ENCODE data around the gene CCDC136.

The CCDC136 gene

DNA sequence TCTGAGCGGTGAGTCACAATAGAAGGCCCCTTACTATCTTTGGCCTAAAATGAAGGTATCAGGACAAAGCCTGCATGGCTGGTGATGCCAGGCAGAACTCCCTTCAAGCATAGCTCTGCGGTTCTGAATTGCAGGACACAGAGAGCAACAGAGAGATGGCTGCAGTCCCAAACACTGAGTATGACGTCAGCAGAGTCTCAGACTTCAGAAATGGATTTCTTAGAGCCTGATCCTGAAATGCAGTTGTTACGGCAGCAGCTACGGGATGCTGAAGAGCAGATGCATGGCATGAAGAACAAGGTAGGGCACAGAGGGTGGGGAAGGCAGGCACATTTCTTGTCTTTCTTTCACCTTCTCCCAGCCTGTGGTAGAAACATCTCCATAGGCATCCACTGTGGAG lies 13.5 kb downstream of the CCDC136 start:
- no peak for DNase-seq (ENCODE audit: low spot score)

DNA sequence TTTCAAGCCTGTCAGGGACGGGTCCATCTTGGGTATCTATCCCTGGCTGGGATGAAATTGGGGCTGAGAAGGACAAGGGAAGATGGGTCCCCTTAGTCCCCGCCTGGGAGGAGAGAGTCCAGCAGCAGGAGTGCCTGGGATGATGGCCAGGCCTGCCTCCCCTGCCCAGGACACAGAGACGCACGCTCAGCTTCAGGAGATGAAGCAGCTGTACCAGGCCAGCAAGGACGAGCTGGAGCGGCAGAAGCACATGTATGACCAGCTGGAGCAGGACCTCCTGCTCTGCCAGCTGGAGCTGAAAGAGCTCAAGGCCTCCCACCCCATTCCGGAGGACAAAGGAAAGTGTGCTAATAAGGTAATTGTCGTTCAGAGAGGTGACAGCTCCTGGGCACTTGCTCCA lies 15.4 kb downstream of the CCDC136 start:
- DNase-seq (ENCODE audit: low spot score): no peak

DNA sequence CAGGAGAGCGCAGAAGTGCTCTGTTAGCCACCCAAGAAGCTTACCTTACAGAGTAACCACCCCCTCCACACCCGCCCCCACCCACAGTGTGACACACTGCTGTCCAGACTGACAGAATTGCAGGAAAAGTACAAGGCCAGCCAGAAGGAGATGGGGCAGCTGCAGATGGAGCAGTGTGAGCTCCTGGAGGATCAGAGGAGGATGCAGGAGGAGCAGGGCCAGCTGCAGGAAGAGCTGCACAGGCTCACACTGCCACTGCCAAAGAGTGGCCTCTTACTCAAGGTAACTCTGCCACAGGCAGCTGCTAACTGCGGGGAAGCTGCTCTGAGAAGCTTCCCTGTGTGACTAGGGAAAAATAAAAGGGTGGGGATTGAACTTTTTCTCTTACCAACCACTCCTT lies 17.6 kb downstream of the CCDC136 start:
- no peak for DNase-seq (ENCODE audit: low spot score)

DNA sequence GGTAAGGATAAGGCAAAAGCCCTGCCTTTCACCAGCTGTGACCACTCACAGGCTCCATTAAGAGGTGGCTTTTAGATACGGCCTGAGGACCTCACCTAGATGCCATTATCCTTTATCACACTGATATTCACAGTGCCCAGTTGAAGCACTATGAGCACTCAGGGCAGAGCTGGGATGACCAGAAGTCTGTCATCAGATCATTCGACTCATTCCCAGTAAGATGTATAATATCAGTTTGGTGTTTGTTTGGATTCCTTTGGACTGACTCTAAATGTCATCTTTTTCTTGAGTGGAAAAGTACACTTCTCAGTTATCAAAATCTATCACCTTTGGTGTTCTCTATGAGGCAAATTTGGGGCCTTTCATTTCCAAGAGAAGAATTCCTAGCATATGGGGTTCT lies 18.7 kb downstream of the CCDC136 start:
- DNase-seq (ENCODE audit: low spot score): no peak

DNA sequence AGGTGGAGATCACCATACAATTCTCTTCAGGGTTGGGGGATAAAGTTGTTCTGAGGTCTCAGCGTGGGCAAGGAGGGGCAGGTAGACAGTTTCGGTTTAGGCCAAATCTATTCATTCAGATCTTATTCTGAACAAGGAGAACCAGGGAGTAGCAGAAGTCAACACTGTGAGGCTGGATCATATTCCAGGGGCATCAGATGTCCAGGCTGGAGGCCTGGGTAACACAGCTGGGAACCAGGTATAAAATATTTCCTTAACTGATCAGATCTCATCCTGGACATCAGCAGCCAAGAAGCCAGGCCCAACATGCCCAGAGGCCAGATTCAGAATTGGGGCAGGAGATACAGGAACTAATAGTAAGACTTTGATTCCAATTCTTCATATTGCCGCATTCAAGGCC lies 19.2 kb downstream of the CCDC136 start:
- no peak for DNase-seq (ENCODE audit: low spot score)

DNA sequence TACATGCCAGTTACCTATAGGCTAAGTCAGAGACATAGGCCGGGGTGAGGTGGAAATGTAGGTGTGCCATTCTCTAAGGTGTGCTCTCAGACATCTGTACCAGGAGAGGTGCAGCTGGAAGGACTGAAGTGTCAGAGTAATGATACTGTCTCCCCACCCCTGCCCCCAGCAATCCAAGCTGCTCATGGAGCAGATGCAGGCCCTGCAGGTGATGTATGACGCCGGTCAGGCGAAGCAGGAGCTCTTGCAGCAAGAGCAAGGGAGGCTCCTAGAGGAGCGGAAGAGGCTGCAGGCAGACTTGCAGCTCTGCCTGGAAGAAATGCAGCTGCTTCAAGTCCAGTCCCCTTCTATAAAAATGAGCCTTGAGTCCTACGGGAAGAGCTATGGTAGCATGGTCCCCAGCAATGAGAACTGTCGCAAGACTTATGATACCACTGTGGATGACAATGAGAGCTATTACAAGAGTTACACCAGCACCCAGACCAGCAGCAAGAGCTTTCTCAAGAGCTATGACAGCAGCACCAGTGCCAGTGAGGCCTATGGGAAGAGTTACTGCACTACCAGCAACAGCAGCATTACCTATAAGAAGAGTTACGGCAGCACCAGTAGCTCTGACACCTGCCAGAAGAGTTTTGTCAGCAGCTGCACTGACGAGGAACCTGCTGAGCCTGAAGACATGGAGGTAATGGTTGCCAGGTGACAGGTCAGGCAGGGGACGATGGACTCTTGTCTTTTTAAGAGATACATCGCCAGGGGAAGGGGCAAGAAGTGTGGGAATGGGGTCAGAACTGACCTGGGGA lies 20.1 kb downstream of the CCDC136 start:
- no peak for DNase-seq (ENCODE audit: low spot score)

DNA sequence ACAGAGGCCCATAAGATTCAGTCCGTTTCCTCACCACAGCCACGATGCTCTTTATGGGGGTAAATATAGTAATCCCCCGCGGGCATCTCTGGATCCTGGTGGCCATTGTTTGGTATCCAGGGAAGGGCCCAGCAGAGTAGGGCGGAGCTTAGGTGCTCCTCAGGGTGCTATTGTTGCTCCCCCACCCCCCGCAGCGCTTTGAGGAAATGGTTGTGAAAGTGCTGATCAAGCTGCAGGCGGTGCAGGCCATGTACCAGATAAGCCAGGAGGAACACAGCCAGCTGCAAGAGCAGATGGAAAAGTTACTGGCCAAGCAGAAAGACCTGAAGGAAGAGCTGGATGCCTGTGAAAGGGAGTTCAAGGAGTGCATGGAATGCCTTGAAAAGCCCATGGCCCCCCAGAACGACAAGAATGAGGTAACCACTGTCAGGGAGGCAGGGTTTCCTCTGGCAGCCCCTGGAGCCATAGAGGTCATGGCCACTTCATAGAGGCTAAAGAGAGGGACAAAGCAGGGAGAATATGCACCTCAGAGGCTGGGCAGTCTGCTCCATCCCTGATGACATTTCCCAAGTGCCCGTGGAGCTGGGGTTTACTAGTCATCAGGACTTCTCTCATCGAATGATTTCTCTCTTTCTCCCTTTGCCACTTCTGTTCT lies 20.9 kb downstream of the CCDC136 start:
- DNase-seq (ENCODE audit: low spot score): no peak

DNA sequence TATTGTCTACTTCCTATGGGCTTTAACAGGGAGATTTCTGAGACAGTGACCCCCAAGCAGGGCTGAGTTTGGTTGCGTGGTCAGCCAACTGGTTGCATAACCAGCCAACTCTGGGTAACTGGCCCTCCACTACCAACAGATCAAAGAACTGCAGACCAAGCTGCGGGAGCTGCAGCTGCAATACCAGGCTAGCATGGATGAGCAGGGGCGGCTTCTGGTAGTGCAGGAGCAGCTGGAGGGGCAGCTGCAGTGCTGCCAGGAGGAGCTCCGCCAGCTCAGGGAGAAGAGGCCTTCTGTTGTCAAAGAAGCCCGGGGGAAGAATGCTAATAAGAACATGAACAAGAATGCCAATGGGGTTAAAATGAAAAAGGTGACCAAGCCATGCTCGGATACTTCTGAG lies 22.7 kb downstream of the CCDC136 start:
- DNase-seq (ENCODE audit: low spot score): no peak

DNA sequence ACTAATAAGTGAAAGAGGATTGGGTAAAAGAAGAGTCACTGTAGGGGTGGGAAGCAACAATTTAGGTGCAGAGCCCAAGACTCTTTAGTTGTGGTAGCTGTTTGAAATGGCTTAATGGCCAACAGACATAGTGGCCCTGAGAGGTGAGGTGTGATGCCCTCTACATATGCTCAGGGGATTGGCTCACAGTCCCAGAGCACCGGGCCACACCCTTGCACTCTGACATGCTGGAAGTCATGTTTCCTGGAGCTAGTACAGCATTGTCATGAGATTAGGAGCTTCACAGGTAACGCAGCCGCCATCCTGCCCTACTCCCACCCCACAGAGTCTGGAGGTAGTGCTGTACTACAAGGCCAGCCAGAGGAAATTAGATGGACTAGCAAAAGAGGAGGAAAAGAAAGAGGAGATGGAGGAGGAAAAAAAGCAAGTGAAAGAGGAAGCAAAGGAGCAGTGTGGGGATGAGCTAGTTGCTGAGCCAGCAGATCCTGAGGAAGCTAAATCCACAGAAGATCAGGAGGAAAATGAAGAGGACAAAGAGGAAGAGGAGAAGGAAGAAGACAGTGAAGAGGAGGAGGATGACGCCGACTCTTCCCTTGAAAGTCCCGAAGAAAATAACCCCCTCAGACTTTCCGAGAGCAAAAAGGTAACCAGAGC lies 23.6 kb downstream of the CCDC136 start:
- no peak for DNase-seq (ENCODE audit: low spot score)

DNA sequence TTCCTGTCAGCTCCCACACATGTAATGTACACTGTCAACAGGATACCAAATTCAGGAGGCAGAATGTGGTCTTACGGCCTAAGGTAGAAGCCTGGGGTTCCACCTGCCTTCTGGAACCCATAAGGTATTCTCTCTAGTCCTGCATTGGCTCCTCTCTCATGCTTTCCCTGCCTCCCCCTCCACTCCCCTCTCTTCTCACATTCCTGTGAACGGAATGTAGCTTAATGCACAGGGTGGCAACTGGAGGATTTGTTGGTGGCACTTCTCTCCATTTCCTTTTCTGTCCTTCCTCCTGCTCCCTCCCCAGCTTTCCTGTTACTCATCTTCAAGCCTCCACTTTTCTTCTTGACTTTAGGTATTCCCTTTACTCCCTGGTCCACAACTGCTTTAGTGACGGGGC lies 26.9 kb downstream of the CCDC136 start:
- DNase-seq (ENCODE audit: low spot score): no peak

DNA sequence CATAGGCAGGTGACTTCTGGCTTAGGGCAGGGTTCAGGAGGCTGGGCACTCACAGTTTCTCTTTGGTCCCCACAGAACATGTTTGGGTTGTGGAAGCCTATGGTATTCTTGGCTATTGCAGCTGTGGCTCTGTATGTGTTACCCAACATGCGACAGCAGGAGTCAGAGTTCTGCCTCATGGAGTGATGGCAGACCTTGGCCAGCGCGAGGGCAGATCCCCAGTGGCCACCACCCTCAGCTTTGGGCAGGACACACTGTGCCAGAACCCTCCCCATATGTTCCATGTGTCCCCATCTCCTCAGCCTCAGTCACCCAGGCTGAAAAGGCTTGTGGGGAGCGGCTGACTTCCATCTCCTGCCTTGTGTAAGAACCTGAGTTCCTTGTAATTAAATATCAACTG lies 30.0 kb downstream of the CCDC136 start:
- DNase-seq (ENCODE audit: low spot score): no peak

DNA sequence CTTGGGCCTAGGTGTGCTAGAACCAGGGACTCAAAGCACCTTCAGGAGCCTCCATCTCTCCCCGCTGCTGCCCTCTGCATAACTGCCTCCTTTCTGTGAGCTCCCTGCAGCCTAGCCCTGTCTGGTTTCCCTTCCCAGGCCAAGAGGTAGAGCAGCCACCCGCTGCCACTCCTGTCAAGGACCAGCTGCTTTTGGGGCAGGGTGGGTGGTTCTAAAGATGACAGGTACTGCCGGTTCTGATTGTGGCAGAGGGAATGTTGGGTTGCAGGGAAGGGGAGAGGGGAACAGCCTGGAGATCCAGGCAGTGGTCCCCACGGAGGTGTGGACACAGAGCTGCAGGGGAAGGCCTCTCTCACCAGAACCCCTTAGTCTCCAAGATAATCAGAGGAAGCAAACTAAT lies 34.7 kb downstream of the CCDC136 start:
- no peak for DNase-seq (ENCODE audit: low spot score)

DNA sequence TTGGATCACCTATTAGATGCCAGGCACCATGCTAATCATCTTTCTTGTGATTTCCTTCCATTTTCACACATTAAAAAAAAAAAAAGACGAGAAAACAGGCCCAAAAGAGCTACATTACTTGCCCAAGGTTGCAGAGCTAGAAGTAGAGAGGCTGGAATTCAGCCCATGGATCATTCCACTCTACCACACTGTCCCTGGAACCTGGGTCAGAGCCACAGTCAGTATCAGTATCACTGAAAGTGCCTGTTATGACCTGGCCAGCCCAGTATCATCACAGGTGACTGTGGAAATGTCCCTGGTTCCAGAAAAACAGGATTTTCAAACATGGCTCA lies 35.1 kb downstream of the CCDC136 start:
- no peak for DNase-seq (ENCODE audit: low spot score)

DNA sequence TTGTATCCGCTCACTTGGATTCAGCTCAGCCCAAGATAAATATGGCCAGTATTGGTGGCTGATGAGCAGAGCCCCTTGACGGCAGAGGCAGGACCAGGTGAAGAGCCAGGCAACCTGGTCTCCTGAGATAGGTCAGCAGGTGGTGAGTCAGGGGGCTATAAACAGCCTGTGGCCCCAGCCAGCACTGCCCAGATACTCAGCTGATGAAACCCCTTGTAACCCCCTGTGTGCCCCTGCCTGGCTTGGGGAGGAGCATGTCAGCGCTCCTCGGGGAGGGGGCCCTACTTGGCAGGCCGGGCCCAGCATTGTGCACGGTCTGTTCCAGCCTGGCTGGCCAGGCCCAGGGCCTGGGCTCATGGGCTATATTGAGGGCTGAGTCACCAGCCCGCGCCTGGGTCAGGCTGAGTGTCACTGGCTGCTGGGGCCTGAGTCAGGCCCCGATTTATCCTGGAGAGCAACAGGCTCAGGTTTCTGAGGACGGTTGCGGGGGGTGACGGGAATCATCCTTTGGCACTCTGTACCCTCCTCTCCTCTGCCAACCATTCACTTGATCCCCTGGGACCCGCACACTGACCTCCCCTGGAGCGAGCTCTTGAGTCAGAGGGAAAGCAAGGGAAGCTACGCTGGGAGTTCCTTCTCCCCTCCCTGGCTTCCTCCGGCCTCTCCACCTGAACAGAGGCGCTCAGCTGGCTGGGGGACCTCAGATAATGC lies 35.6 kb downstream of the CCDC136 start:
- no peak for DNase-seq (ENCODE audit: low spot score)

DNA sequence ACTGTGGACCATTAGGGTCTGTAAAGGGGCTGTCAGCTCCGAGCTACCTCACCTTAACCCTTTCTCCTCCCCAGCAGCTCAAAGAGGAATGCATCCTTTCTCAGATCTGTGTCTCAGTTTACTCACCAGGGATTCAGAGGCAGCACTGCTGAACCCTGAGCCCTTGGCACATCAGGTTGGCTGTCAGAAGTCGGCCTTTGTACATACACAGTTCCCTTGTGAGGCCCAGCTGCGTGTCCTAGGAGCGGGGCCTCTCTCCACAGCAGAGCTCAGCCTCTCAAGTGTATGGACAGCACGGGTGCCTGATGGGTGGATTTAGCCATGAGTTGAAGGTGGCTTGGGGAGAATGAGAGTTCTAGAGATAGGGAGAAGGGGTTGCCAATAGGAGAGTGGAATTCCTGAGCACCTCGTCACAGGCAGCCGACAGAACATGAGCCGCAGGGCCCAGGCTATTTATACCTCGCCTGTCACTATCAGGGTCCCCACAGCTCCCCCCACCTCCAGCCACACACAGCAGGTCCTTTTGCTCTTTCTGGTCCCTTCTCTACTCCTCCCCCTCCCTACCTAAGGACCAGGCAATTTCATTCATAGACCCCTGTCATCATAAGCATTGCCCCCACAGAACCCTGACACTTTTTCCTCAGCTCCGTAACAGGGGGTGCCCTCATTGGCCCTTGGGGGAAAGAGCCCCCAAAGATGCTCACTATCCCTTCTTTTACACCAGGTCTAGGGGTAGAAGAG lies 36.4 kb downstream of the CCDC136 start:
- no peak for DNase-seq (ENCODE audit: low spot score)

DNA sequence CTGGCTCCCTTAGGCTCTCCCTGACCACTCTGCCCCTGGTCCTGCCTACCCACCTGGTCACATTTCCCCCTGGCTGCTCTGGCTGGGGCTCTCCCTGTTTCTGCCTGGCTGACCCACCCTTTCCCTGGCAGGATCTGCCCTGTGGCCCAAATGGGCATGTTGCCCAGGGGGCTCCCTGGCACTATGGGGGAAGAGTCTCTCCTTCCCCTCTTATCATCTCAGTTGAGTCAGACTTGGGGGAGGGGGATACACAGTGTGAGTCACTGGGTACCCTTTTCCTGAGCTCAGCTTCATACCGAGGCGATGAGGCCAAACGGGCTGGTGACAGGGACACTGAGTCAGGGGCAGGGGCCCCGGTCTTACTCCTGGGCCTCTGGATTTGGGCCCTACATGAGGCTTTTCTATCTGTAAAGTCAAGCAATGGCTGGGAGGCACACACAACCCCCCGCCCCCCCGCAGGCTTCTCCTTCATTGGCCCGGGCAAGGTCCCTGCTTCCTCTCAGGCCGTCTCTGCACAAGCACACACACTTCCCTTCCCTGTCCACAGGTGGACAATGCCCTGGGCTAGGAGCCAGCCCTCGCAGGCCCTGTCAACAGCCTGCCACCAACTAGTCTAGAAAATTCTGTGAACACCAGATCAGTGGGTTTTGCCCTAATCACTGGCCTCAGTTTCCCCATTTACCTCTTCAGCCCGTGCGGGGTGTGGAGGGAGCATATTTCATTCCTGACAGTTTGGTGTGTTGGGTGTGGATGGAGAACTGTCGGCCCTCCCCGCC lies 37.8 kb downstream of the CCDC136 start:
- no peak for DNase-seq (ENCODE audit: low spot score)

DNA sequence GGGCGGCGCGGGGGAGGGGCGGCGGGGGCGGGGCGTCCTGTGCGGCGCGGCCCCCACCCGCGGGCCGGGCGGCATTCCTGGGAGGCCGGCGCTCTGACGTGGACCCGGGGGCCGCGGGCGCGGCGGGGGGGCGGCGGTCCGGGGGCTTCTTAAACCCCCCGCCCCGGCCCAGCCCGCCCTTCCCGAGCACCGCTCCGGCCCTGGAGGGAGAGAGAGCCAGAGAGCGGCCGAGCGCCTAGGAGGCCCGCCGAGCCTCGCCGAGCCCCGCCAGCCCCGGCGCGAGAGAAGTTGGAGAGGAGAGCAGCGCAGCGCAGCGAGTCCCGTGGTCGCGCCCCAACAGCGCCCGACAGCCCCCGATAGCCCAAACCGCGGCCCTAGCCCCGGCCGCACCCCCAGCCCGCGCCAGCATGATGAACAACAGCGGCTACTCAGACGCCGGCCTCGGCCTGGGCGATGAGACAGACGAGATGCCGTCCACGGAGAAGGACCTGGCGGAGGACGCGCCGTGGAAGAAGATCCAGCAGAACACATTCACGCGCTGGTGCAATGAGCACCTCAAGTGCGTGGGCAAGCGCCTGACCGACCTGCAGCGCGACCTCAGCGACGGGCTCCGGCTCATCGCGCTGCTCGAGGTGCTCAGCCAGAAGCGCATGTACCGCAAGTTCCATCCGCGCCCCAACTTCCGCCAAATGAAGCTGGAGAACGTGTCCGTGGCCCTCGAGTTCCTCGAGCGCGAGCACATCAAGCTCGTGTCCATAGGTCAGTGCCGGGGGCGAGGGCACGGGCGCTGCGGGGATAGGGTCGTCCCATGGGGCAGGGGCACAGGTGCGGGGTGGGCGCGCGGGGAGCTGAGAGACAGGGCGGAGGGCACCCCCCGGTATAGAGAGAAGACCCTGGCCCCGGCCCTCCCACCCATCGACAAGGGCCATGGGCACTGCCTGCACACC lies 38.7 kb downstream of the CCDC136 start, which contains the start of gene FLNC:
TSS of gene FLNC (plus strand) at position 176 of the 947 bp plus-strand sequence. CDS start at position 408, 232 bp downstream.
- DNase-seq (ENCODE audit: low spot score): no peak

DNA sequence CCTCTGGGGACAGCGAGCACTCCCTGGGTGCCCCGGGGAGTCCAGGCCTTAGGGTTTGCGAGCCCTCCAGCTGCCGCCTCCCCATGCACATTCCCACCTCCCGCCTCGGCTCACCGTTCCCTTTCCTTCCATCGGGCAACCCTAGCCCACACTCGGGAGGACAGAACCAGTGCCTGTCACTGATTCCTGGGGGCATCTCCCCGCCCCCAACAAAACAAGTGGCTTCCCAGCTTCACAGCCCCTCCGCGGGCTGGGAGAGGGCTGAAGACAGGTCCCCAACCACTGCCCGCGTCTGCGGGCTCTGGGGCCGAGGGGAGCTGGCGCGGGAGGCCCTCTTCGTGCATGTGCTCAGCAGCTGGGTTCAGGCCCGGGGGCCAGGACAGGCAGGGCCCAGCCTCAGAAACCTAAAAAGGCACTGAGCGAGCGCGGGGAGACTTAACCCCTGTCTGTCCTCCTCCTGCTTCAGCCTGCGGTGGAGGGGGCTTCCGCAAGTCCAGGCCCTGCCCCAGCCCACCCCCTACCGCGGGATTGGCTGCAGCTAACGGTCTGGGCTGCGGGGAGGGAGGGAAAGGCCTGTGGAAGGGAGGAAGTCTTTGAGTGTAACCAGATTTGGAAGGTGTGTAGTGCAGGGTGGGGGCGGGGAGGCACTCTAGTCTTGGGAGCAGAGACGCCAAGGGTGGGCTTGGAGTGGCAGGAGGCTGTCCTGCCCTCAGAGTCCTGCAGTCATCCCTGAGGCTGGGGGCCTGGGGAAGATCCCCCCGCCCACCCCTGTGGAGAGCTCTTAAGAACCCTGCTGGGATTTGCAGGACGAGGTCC lies 39.6 kb downstream of the CCDC136 start:
- no peak for DNase-seq (ENCODE audit: low spot score)

All from hematopoietic multipotent progenitor cell treated with erythropoietin and hydrocortisone succinate and interleukin-3 and kit ligand, for 15 days (in vitro differentiated cells).